T47D (cell line): ENCODE data around the gene ARHGEF40.
"Not testable (repeated sequence)": the region's sequence is repeated elsewhere in the genome, so short reads cannot be mapped to it uniquely, and the experiment has no call there.

Source experiments
- DNase-seq, 2 experiments: peaks; one replicate each; pipeline versions ENCODE4 v3.0.0 to v3.0.0-alpha.2; 2011 to 2012; ENCODE audit warnings: low read depth in 1 of 2, low spot score in 1 of 2
- JUND ChIP-seq: IDR thresholded peaks from 2 replicates; pipeline ENCODE4 v1.6.1; 2012; ENCODE audit warnings: low read depth
- in situ Hi-C: cut with HindIII; loops from 2 replicates; pipeline ENCODE4 v1.10.0; 2016; ENCODE audit warnings: low sequenced_read_pairs, low pct_unique_long_range_greater_than_20kb

The ARHGEF40 gene

GRCh38 chr14:21032326-21033132 is 37.6 kb upstream of the ARHGEF40 start:
- in situ Hi-C loops: no loop called here
- TF ChIP-seq JUND: no peak
- DNase-seq: no peak

- no peak for DNase-seq
- in situ Hi-C loops: no loop called here
- no peak for TF ChIP-seq JUND
These were observed 36.9 kb upstream of the ARHGEF40 start for GRCh38 chr14:21033133-21033698.

- in situ Hi-C loops: no loop called here
- no peak for TF ChIP-seq JUND
- no peak for DNase-seq
These were observed 35.4 kb upstream of the ARHGEF40 start, which contains the start of gene RNASE13 for GRCh38 chr14:21034707-21035106. RNASE13 (minus strand) TSS chr14:21034807; CDS start chr14:21034288, 519 bp downstream.

GRCh38 chr14:21036751-21037150 is 33.4 kb upstream of the ARHGEF40 start:
- DNase-seq: no peak
- in situ Hi-C loops: no loop called here
- no peak for TF ChIP-seq JUND

- no peak for DNase-seq
- in situ Hi-C loops: no loop called here
- no peak for TF ChIP-seq JUND
These were observed 32.9 kb upstream of the ARHGEF40 start for GRCh38 chr14:21037156-21037555.

- in situ Hi-C loops: no loop called here
- no peak for DNase-seq
- no peak for TF ChIP-seq JUND
These were observed 31.4 kb upstream of the ARHGEF40 start for GRCh38 chr14:21038441-21039422.

- in situ Hi-C loops: no loop called here
- TF ChIP-seq JUND: no peak
- peak; percentile 47 to 79 for DNase-seq
These were observed 30.3 kb upstream of the ARHGEF40 start for GRCh38 chr14:21039585-21040369.

GRCh38 chr14:21040370-21040925 is 29.7 kb upstream of the ARHGEF40 start:
- in situ Hi-C loops: no loop called here
- TF ChIP-seq JUND: no peak

GRCh38 chr14:21040941-21041340 is 29.2 kb upstream of the ARHGEF40 start:
- DNase-seq, in situ Hi-C loops: not testable (repeated sequence)

More at GRCh38 chr14:21040370-21040925, 29.7 kb upstream of the ARHGEF40 start:
- no peak for DNase-seq

- in situ Hi-C loops: no loop called here
- no peak for DNase-seq
- no peak for TF ChIP-seq JUND
These were observed 28.2 kb upstream of the ARHGEF40 start, which contains the start of gene RNASE7 for GRCh38 chr14:21041676-21042433. RNASE7 (plus strand) TSS chr14:21042362; CDS start chr14:21042993, 631 bp downstream.

- DNase-seq: no peak
- TF ChIP-seq JUND: no peak
- in situ Hi-C loops: no loop called here
These were observed 27.2 kb upstream of the ARHGEF40 start for GRCh38 chr14:21042918-21043317.
